Neural crest cell (in vitro differentiated cells): ENCODE measurements around the gene SLC9A8. TPM values are rescaled to one million over a fixed set of nuclear protein-coding genes. Genes with fewer than 3 reads are reported as not detected.

ENCODE experiments used
- DNase-seq: peaks from one replicate; pipeline ENCODE4 v3.0.0; 2021; ENCODE audit warnings: low read depth, mixed read lengths, low spot score
- H3K27ac Mint-ChIP-seq: one replicate; pipeline ENCODE4 v1.8.0; 2021; ENCODE audit warnings: mild to moderate bottlenecking, mixed read lengths; ENCODE audit not compliant: unreplicated experiment
- H3K27me3 Mint-ChIP-seq: 2 replicates; pipeline ENCODE4 v1.8.0; 2021; ENCODE audit warnings: low read depth, mild to moderate bottlenecking, mixed read lengths
- H3K36me3 Mint-ChIP-seq: 2 replicates; pipeline ENCODE4 v1.8.0; 2021; ENCODE audit warnings: low read depth, mild to moderate bottlenecking, mixed read lengths
- H3K4me1 Mint-ChIP-seq: 2 replicates; pipeline ENCODE4 v1.8.0; 2021; ENCODE audit warnings: mixed read lengths
- H3K4me3 Mint-ChIP-seq: one replicate; pipeline ENCODE4 v1.8.0; 2021; ENCODE audit warnings: mild to moderate bottlenecking, mixed read lengths
- H3K9me3 Mint-ChIP-seq: 2 replicates; pipeline ENCODE4 v1.8.0; 2021; ENCODE audit warnings: mixed read lengths
- total RNA-seq: library from RNA; stranded (reverse); gene quantifications from 2 replicates; pipeline ENCODE4 v1.2.1, GENCODE V29; 2021
- TF ChIP-seq, protein P1 (sequence below): fragments of 200-600 bp; sonication (generic); conservative IDR thresholded peaks from 2 replicates; pipeline ENCODE4 v1.5.0; 2021; ENCODE audit warnings: antibody characterized with exemption, mild to moderate bottlenecking

SLC9A8 gene
- total RNA-seq, 1 donor from 2014 or later: 9.7 TPM

- TF ChIP-seq, protein P1, sequence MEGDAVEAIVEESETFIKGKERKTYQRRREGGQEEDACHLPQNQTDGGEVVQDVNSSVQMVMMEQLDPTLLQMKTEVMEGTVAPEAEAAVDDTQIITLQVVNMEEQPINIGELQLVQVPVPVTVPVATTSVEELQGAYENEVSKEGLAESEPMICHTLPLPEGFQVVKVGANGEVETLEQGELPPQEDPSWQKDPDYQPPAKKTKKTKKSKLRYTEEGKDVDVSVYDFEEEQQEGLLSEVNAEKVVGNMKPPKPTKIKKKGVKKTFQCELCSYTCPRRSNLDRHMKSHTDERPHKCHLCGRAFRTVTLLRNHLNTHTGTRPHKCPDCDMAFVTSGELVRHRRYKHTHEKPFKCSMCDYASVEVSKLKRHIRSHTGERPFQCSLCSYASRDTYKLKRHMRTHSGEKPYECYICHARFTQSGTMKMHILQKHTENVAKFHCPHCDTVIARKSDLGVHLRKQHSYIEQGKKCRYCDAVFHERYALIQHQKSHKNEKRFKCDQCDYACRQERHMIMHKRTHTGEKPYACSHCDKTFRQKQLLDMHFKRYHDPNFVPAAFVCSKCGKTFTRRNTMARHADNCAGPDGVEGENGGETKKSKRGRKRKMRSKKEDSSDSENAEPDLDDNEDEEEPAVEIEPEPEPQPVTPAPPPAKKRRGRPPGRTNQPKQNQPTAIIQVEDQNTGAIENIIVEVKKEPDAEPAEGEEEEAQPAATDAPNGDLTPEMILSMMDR: no peak
- Mint-ChIP-seq H3K27me3 (no peaks in the 10 kb centered on the region), H3K36me3 (peaks cover 4% of the 10 kb centered on the region), H3K27ac (peak overlapping the region; percentile 5), H3K4me1 (peaks cover 74% of the 10 kb centered on the region), H3K4me3 (peak overlapping the region; percentile 33), H3K9me3 (no peaks in the 10 kb centered on the region)
- no peak for DNase-seq
Observed at GRCh38 chr20:49889001-49889934, 76.6 kb downstream of the SLC9A8 start.

GRCh38 chr20:49889935-49890333, 77.3 kb downstream of the SLC9A8 start:
- no peak for DNase-seq
- Mint-ChIP-seq H3K27ac (peak overlapping the region; percentile 5), H3K4me3 (peak overlapping the region; percentile 33), H3K27me3 (no peaks in the 10 kb centered on the region), H3K36me3 (peaks cover 4% of the 10 kb centered on the region), H3K9me3 (no peaks in the 10 kb centered on the region), H3K4me1 (peaks cover 74% of the 10 kb centered on the region)
- TF ChIP-seq, protein P1: peak; percentile 46

GRCh38 chr20:49890471-49891361, 78.1 kb downstream of the SLC9A8 start:
- DNase-seq: no peak
- TF ChIP-seq, protein P1: no peak
- H3K4me1 Mint-ChIP-seq: peaks cover 74% of the 10 kb centered on the region
- H3K27ac Mint-ChIP-seq: peak overlapping the region; percentile 83
- no peaks in the 10 kb centered on the region for H3K27me3 Mint-ChIP-seq
- peak overlapping the region; percentile 50 for H3K4me3 Mint-ChIP-seq
- no peaks in the 10 kb centered on the region for H3K9me3 Mint-ChIP-seq
- H3K36me3 Mint-ChIP-seq: peaks cover 4% of the 10 kb centered on the region

GRCh38 chr20:49891476-49892110, 79.0 kb downstream of the SLC9A8 start:
- TF ChIP-seq, protein P1: no peak
- no peaks in the 10 kb centered on the region for H3K27me3 Mint-ChIP-seq
- H3K36me3 Mint-ChIP-seq: peaks cover 4% of the 10 kb centered on the region
- no peak for DNase-seq
- H3K27ac Mint-ChIP-seq: peak overlapping the region; percentile 83
- H3K4me3 Mint-ChIP-seq: peak overlapping the region; percentile 50
- no peaks in the 10 kb centered on the region for H3K9me3 Mint-ChIP-seq
- H3K4me1 Mint-ChIP-seq: peaks cover 69% of the 10 kb centered on the region

GRCh38 chr20:49892260-49892659, 79.6 kb downstream of the SLC9A8 start:
- H3K4me1 Mint-ChIP-seq: peaks cover 62% of the 10 kb centered on the region
- TF ChIP-seq, protein P1: no peak
- H3K27me3 Mint-ChIP-seq: no peaks in the 10 kb centered on the region
- DNase-seq: no peak
- peaks cover 3% of the 10 kb centered on the region for H3K36me3 Mint-ChIP-seq
- peak overlapping the region; percentile 22 for H3K27ac Mint-ChIP-seq
- H3K4me3 Mint-ChIP-seq: no peak overlapping the region
- H3K9me3 Mint-ChIP-seq: no peaks in the 10 kb centered on the region
